H1 (cell line): ENCODE measurements around the gene DEUP1. TPM values are rescaled to one million over a fixed set of nuclear protein-coding genes. Genes with fewer than 3 reads are reported as not detected.
A peak's percentile ranks its signal among the peaks of the same experiment; 100 is the strongest.

Experiments
- CTCF ChIA-PET: fragments of 300-600 bp; sonication (Branson Sonifier 250); formaldehyde crosslinking; loops from one replicate; lab custom pipeline; 2021; ENCODE audit not compliant: partially characterized antibody; lab: Charles Lee
- POLR2A ChIA-PET: fragments of 300-600 bp; sonication (Branson Sonifier 250); formaldehyde crosslinking; loops from one replicate; lab custom pipeline; 2021; ENCODE audit warnings: inconsistent platforms; ENCODE audit not compliant: partially characterized antibody; lab: Charles Lee
- DNase-seq, 2 experiments: peaks; one replicate each; pipeline versions ENCODE4 v3.0.0 to v3.0.0-alpha.2; 2010 to 2022; ENCODE audit warnings: low spot score in 2 of 2, low read depth in 1 of 2, mixed read lengths in 1 of 2
- FAIRE-seq: peaks from 2 replicates; lab custom pipeline; 2011; peaks lifted over from hg19 to GRCh38; lab: Jason Lieb, UNC
- H2AFZ ChIP-seq: 2 replicates; pipeline ENCODE4 v1.8.1; 2012; ENCODE audit warnings: low read length, inconsistent platforms
- H2AK5ac ChIP-seq: 2 replicates; pipeline ENCODE4 v1.6.1; 2013; ENCODE audit warnings: low read depth, low read length
- H2BK120ac ChIP-seq: replicated peaks from 2 replicates; pipeline ENCODE3; 2013; ENCODE audit warnings: low read depth, low read length, inconsistent platforms
- H2BK12ac ChIP-seq: 2 replicates; pipeline ENCODE4 v1.6.1; 2013; ENCODE audit warnings: low read depth, low read length
- H2BK15ac ChIP-seq: 2 replicates; pipeline ENCODE4 v1.6.1; 2013; ENCODE audit warnings: low read length
- H2BK20ac ChIP-seq: 2 replicates; pipeline ENCODE4 v1.6.1; 2013; ENCODE audit warnings: low read length
- H2BK5ac ChIP-seq: 2 replicates; pipeline ENCODE4 v1.6.1; 2013; ENCODE audit warnings: low read depth, low read length
- H3K14ac ChIP-seq: 2 replicates; pipeline ENCODE4 v1.6.1; 2013; ENCODE audit warnings: inconsistent platforms; ENCODE audit not compliant: insufficient read length
- H3K18ac ChIP-seq: 2 replicates; pipeline ENCODE4 v1.6.1; 2013; ENCODE audit warnings: low read length; ENCODE audit errors: extremely low read depth
- H3K23ac ChIP-seq: 2 replicates; pipeline ENCODE4 v1.6.1; 2013; ENCODE audit warnings: inconsistent platforms; ENCODE audit not compliant: insufficient read length
- H3K23me2 ChIP-seq: 2 replicates; pipeline ENCODE4 v1.6.1; 2013; ENCODE audit warnings: low read depth, low read length
- H3K27ac ChIP-seq: 2 replicates; pipeline ENCODE4 v1.6.1; 2011; ENCODE audit warnings: low read depth, low read length, inconsistent platforms
- H3K27me3 ChIP-seq, 4 experiments: replicated peaks in 1 of 4; 1 replicate in 1 of 4; 2 replicates in 3 of 4; pipeline versions ENCODE4 v1.6.1 to v1.8.1; 2011 to 2013; ENCODE audit warnings: low read length in 3 of 4, mild to moderate bottlenecking in 3 of 4, inconsistent platforms in 2 of 4, mixed read lengths in 2 of 4, moderate library complexity in 1 of 4; ENCODE audit not compliant: control insufficient read depth in 3 of 4, insufficient read depth in 3 of 4; ENCODE audit errors: extremely low read depth in 1 of 4
- H3K36me3 ChIP-seq, 4 experiments: 2 replicates each; pipeline versions ENCODE4 v1.6.1 to v1.8.1; 2011 to 2013; ENCODE audit warnings: mild to moderate bottlenecking in 4 of 4, low read length in 3 of 4, moderate library complexity in 2 of 4, control low read depth in 1 of 4, inconsistent platforms in 1 of 4; ENCODE audit not compliant: insufficient read depth in 4 of 4, control insufficient read depth in 2 of 4
- H3K4ac ChIP-seq: replicated peaks from 2 replicates; pipeline ENCODE3; 2013; ENCODE audit warnings: low read length, low read depth, mixed read lengths, inconsistent platforms; ENCODE audit not compliant: insufficient read length
- H3K4me1 ChIP-seq, 4 experiments: replicated peaks in 1 of 4; 1 replicate in 1 of 4; 2 replicates in 3 of 4; pipeline versions ENCODE4 v1.6.1 to v1.8.1; 2011 to 2013; ENCODE audit warnings: low read length in 3 of 4, inconsistent platforms in 2 of 4, mixed read lengths in 1 of 4; ENCODE audit not compliant: insufficient read depth in 4 of 4, control insufficient read depth in 3 of 4
- H3K4me2 ChIP-seq, 2 experiments: 2 replicates each; pipeline versions ENCODE4 v1.6.1 to v1.8.1; 2011 to 2013; ENCODE audit warnings: low read depth in 2 of 2, low read length in 2 of 2, control low read depth in 1 of 2, inconsistent platforms in 1 of 2, mild to moderate bottlenecking in 1 of 2; ENCODE audit not compliant: insufficient read depth in 1 of 2
- H3K4me3 ChIP-seq, 4 experiments: fragments of 200-600, 300-600 bp in 1 of 4; sonication (generic), shearing (Covaris generic), sonication (Bioruptor Twin) in 1 of 4; 2 replicates each; pipeline versions ENCODE4 v1.5.1 to v1.8.1; 2011 to 2016; ENCODE audit warnings: low read length in 4 of 4, low read depth in 3 of 4, control low read depth in 2 of 4, inconsistent platforms in 2 of 4, mild to moderate bottlenecking in 2 of 4, mixed read lengths in 1 of 4, moderate library complexity in 1 of 4; ENCODE audit not compliant: insufficient read depth in 2 of 4; ENCODE audit errors: extremely low read depth in 1 of 4
- H3K56ac ChIP-seq: replicated peaks from 2 replicates; pipeline ENCODE3; 2013; ENCODE audit warnings: low read depth, mild to moderate bottlenecking, mixed read lengths, low read length, inconsistent platforms; ENCODE audit not compliant: insufficient read length
- H3K79me1 ChIP-seq: 2 replicates; pipeline ENCODE4 v1.6.1; 2013; ENCODE audit warnings: low read depth, low read length, control low read depth
- H3K79me2 ChIP-seq, 2 experiments: 2 replicates each; pipeline versions ENCODE4 v1.6.1 to v1.8.1; 2012 to 2013; ENCODE audit warnings: low read length in 2 of 2, mild to moderate bottlenecking in 2 of 2, inconsistent platforms in 1 of 2; ENCODE audit not compliant: insufficient read depth in 2 of 2, control insufficient read depth in 1 of 2
- H3K9ac ChIP-seq, 4 experiments: replicated peaks in 1 of 4; 1 replicate in 1 of 4; 2 replicates in 3 of 4; pipeline versions ENCODE4 v1.6.1 to v1.8.1; 2011 to 2013; ENCODE audit warnings: low read depth in 3 of 4, low read length in 3 of 4, control low read depth in 2 of 4, mild to moderate bottlenecking in 2 of 4, moderate library complexity in 2 of 4, inconsistent platforms in 1 of 4; ENCODE audit errors: extremely low read depth in 1 of 4
- H3K9me3 ChIP-seq, 2 experiments: 2 replicates each; pipeline versions ENCODE4 v1.6.1 to v1.8.1; 2012 to 2013; ENCODE audit warnings: mild to moderate bottlenecking in 2 of 2, moderate library complexity in 2 of 2, control low read depth in 1 of 2, inconsistent platforms in 1 of 2, low read depth in 1 of 2, low read length in 1 of 2, mixed read lengths in 1 of 2; ENCODE audit not compliant: insufficient read depth in 2 of 2
- H4K20me1 ChIP-seq, 2 experiments: replicated peaks in 1 of 2; 2 replicates each; pipeline versions ENCODE3 to v1.8.1; 2011 to 2013; ENCODE audit warnings: inconsistent platforms in 2 of 2, low read length in 2 of 2, mild to moderate bottlenecking in 1 of 2; ENCODE audit not compliant: insufficient read depth in 2 of 2, control insufficient read depth in 1 of 2
- H4K5ac ChIP-seq: 2 replicates; pipeline ENCODE4 v1.6.1; 2013; ENCODE audit warnings: low read length, low read depth, mixed read lengths, inconsistent platforms; ENCODE audit not compliant: insufficient read length
- H4K8ac ChIP-seq: 2 replicates; pipeline ENCODE4 v1.8.0; 2013; ENCODE audit warnings: mild to moderate bottlenecking, moderate library complexity, low read length, inconsistent platforms; ENCODE audit not compliant: insufficient read depth; ENCODE audit errors: extremely low read depth
- H4K91ac ChIP-seq: replicated peaks from 2 replicates; pipeline ENCODE3; 2013; ENCODE audit warnings: low read length, mixed read lengths, inconsistent platforms; ENCODE audit not compliant: insufficient read length
- BCL11A ChIP-seq, 2 experiments: IDR thresholded peaks; one replicate each; pipeline ENCODE4 v1.6.1; 2011; ENCODE audit warnings: low read depth in 2 of 2, low read length in 2 of 2, mild to moderate bottlenecking in 2 of 2
- CBX8 ChIP-seq: fragments of 300-800, 300-1000 bp; sonication (generic); IDR thresholded peaks from 2 replicates; pipeline ENCODE4 v1.7.1; 2016; ENCODE audit warnings: low read depth, low read length, borderline replicate concordance
- CHD1 ChIP-seq: IDR thresholded peaks from 2 replicates; pipeline ENCODE4 v1.6.1; 2012; ENCODE audit warnings: low read depth, low read length, improper control_type of control experiment
- EGR1 ChIP-seq: IDR thresholded peaks from 2 replicates; pipeline ENCODE4 v1.6.1; 2011; ENCODE audit warnings: low read depth, low read length, borderline replicate concordance
- MAX ChIP-seq: IDR thresholded peaks from 2 replicates; pipeline ENCODE4 v1.6.1; 2012; ENCODE audit warnings: inconsistent platforms
- SAP30 ChIP-seq: fragments of 300-600 bp; sonication (generic); IDR thresholded peaks from 2 replicates; pipeline ENCODE4 v1.7.1; 2012; ENCODE audit warnings: low read length, moderate library complexity, mild to moderate bottlenecking, inconsistent platforms; ENCODE audit not compliant: insufficient read depth, insufficient replicate concordance
- USF2 ChIP-seq: IDR thresholded peaks from 2 replicates; pipeline ENCODE4 v1.6.1; 2011; ENCODE audit warnings: low read length, improper control_type of control experiment
- YY1 ChIP-seq: IDR thresholded peaks from 2 replicates; pipeline ENCODE4 v1.6.1; 2011; ENCODE audit warnings: low read depth, mild to moderate bottlenecking, low read length
- WGBS, 2 experiments: shearing (Covaris generic) in 1 of 2; methylation state at CpG; one replicate each; pipeline versions ENCODE4 v1.1.6 to v1.1.7; 2013 to 2015; ENCODE audit warnings: low lambda C conversion rate in 2 of 2, mixed read lengths in 2 of 2, inconsistent platforms in 1 of 2, low coverage in 1 of 2, missing lambda C conversion rate in 1 of 2; ENCODE audit not compliant: insufficient replicate concordance in 2 of 2, insufficient coverage in 1 of 2, insufficient read length in 1 of 2; ENCODE audit errors: extremely low coverage in 1 of 2, missing lambda C conversion rate in 1 of 2; 5-methylcytosine and 5-hydroxymethylcytosine counted together
- polyA plus RNA-seq, 7 experiments: library from polyadenylated mRNA; depleted of rRNA in 3 of 7; stranded (reverse) in 5 of 7; unstranded in 2 of 7; fragments of >200 nt in 5 of 7; fragments of 200-250 nt in 2 of 7; gene quantifications; 1 replicate in 5 of 7; 2 replicates in 1 of 7; 4 replicates in 1 of 7; pipeline versions ENCODE4 v1.2.1 to v1.2.3, GENCODE V29; 2011 to 2013; ENCODE audit warnings: missing spikeins in 2 of 7, mixed read lengths in 2 of 7
- total RNA-seq: library from RNA; stranded (reverse); fragmentation: NEBNext Ultra II Directional; extraction: Animal tissue kit (Norgen Biotek cat#: 25700); gene quantifications from 2 replicates; pipeline ENCODE4 v1.2.1, GENCODE V29; 2021

The DEUP1 gene
- total and polyA plus RNA-seq, 2 of the 8 experiments (the other 6 are each of a cell fraction or from before 2014, with no cell fraction given) = 0.45 TPM; not detected in 1

- WGBS, 2 experiments = 87% methylated on average over 5 of the region's 6 CpGs; no CpG with 5 or more reads in 1 of the 2 experiments
- POLR2A ChIA-PET = interaction anchor here (1.3 to 4.0 kb wide), 3 partner anchors 10 to 51 kb away, joined by 3 to 32 read pairs (median 4); no protein-coding TSS in a partner anchor
- H3K4me1 ChIP-seq = peaks cover 10 to 23% (median 20%) of the 10 kb centered on the region in 4 experiments
- CTCF ChIA-PET = interaction anchor here (1.1 kb wide), 1 partner anchor 244 kb away, joined by 3 read pairs; no protein-coding TSS in a partner anchor
- FAIRE-seq (no peak), DNase-seq (no peak)
- no peaks in the 10 kb centered on the region for H3K79me2 ChIP-seq
- no peak overlapping the region for H3K56ac ChIP-seq
- TF ChIP-seq MAX (no peak), SAP30 (no peak), CHD1 (no peak), CBX8 (no peak), YY1 (no peak), EGR1 (no peak), BCL11A (IDR thresholded peaks at IDR 0.05; ENCODE audit: low read depth in 2 of 2, low read length in 2 of 2) (no peak), USF2 (no peak)
- no peak overlapping the region for H3K14ac ChIP-seq
- H2BK20ac ChIP-seq = no peak overlapping the region
- no peaks in the 10 kb centered on the region for H3K27me3 ChIP-seq
- H2BK12ac ChIP-seq = peak overlapping the region; percentile 50; the same call in 1 of the 2 replicates
- H3K23me2 ChIP-seq = no peaks in the 10 kb centered on the region
- H3K36me3 ChIP-seq = no peaks in the 10 kb centered on the region; a peak in 1 of 8 replicates
- H4K91ac ChIP-seq = no peak overlapping the region
- no peak overlapping the region for H2BK5ac ChIP-seq
- H4K5ac ChIP-seq = no peak overlapping the region
- H3K4me2 ChIP-seq = no peak overlapping the region
- H3K18ac ChIP-seq = no peak overlapping the region
- H2BK15ac ChIP-seq = peak overlapping the region; percentile 93
- H3K9me3 ChIP-seq = peaks cover under 1 to 2% of the 10 kb centered on the region in 2 experiments; a peak in 1 of 4 replicates
- peaks cover 0 to 1% of the 10 kb centered on the region in 2 experiments for H4K20me1 ChIP-seq
- no peak overlapping the region for H2BK120ac ChIP-seq
- H3K23ac ChIP-seq = no peak overlapping the region
- H3K4ac ChIP-seq = no peak overlapping the region
- no peak overlapping the region for H4K8ac ChIP-seq
- H3K9ac ChIP-seq = no peak overlapping the region
- H2AFZ ChIP-seq = no peak overlapping the region
- H3K27ac ChIP-seq = no peak overlapping the region
- no peak overlapping the region for H3K4me3 ChIP-seq
- H2AK5ac ChIP-seq = peak overlapping the region; percentile 98; the same call in 1 of the 2 replicates
- peaks cover under 1% of the 10 kb centered on the region; the same call in 1 of the 2 replicates for H3K79me1 ChIP-seq
Measured at GRCh38 chr11:93480256-93480655, 149.7 kb downstream of the DEUP1 start.
